WERI-Rb-1 (cell line): ENCODE results near the gene GALR1.
A peak's percentile ranks its signal among the peaks of the same experiment; 100 is the strongest.

Experiments used
- DNase-seq: peaks from one replicate; pipeline ENCODE4 v3.0.0-alpha.2; 2020
- H3K27ac ChIP-seq: fragments of 250-450 bp; sonication (Bioruptor Pico); 2 replicates; pipeline ENCODE4 v1.5.1; 2020; ENCODE audit warnings: mild to moderate bottlenecking, moderate library complexity
- H3K27me3 ChIP-seq: fragments of 250-450 bp; sonication (Bioruptor Pico); 2 replicates; pipeline ENCODE4 v1.5.1; 2021; ENCODE audit warnings: mild to moderate bottlenecking, low read depth, moderate library complexity; ENCODE audit not compliant: insufficient read depth, severe bottlenecking
- H3K36me3 ChIP-seq: fragments of 250-450 bp; sonication (Bioruptor Pico); 2 replicates; pipeline ENCODE4 v1.5.1; 2020; ENCODE audit warnings: mild to moderate bottlenecking, moderate library complexity
- H3K4me3 ChIP-seq: 2 replicates; pipeline ENCODE4 v1.5.1; 2011; ENCODE audit warnings: low read depth, mild to moderate bottlenecking, control low read depth, low read length
- H3K9me3 ChIP-seq: fragments of 250-450 bp; sonication (Bioruptor Pico); 2 replicates; pipeline ENCODE4 v1.5.1; 2021; ENCODE audit warnings: mild to moderate bottlenecking, moderate library complexity; ENCODE audit not compliant: severe bottlenecking
- TF ChIP-seq, protein P1 (sequence below): IDR thresholded peaks from 2 replicates; pipeline ENCODE4 v1.5.1; 2011; ENCODE audit warnings: low read depth, mild to moderate bottlenecking, control low read depth, inconsistent platforms, low read length

GALR1 gene, protein sequence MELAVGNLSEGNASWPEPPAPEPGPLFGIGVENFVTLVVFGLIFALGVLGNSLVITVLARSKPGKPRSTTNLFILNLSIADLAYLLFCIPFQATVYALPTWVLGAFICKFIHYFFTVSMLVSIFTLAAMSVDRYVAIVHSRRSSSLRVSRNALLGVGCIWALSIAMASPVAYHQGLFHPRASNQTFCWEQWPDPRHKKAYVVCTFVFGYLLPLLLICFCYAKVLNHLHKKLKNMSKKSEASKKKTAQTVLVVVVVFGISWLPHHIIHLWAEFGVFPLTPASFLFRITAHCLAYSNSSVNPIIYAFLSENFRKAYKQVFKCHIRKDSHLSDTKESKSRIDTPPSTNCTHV

GRCh38 chr18:77249569-77250500 is at the start of gene GALR1:
TSS of gene GALR1 (plus strand) at chr18:77249848. CDS start at chr18:77250549, 701 bp downstream.
- peaks cover 20% of the 10 kb centered on the region for H3K27me3 ChIP-seq
- no peaks in the 10 kb centered on the region for H3K36me3 ChIP-seq
- peak; percentile 52 for DNase-seq
- no peak within 1 kb of the TSS for H3K27ac ChIP-seq
- peaks cover 26% of the 10 kb centered on the region for H3K9me3 ChIP-seq
- TF ChIP-seq, protein P1, sequence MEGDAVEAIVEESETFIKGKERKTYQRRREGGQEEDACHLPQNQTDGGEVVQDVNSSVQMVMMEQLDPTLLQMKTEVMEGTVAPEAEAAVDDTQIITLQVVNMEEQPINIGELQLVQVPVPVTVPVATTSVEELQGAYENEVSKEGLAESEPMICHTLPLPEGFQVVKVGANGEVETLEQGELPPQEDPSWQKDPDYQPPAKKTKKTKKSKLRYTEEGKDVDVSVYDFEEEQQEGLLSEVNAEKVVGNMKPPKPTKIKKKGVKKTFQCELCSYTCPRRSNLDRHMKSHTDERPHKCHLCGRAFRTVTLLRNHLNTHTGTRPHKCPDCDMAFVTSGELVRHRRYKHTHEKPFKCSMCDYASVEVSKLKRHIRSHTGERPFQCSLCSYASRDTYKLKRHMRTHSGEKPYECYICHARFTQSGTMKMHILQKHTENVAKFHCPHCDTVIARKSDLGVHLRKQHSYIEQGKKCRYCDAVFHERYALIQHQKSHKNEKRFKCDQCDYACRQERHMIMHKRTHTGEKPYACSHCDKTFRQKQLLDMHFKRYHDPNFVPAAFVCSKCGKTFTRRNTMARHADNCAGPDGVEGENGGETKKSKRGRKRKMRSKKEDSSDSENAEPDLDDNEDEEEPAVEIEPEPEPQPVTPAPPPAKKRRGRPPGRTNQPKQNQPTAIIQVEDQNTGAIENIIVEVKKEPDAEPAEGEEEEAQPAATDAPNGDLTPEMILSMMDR: no peak; the same call in 1 of the 2 replicates
- H3K4me3 ChIP-seq: peak within 1 kb of the TSS; percentile 75

DNA sequence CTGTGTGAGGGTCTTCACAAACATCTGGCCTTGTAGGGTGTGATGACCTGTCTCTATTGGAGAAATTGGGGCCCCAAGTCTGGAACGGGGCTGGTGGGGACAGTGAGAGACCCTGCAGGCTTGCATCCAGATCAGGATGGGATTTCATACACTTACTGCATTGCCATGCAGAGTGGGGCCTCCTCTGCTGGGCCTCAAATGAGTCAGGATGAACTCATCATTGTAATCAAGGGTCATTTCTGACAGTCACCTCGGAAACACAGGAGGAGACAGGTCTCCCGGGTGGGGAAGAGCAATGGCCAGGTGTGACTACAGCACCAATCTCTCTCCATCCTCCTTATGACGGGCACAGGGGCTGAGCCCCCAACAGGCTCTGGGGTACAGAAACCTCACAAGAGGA is 48.1 kb upstream of the GALR1 start:
- TF ChIP-seq, protein P1: no peak
- Histone ChIP-seq H3K9me3 (no peaks in the 10 kb centered on the region), H3K27me3 (no peaks in the 10 kb centered on the region), H3K36me3 (no peaks in the 10 kb centered on the region), H3K4me3 (no peak overlapping the region), H3K27ac (no peak overlapping the region)
- no peak for DNase-seq

DNA sequence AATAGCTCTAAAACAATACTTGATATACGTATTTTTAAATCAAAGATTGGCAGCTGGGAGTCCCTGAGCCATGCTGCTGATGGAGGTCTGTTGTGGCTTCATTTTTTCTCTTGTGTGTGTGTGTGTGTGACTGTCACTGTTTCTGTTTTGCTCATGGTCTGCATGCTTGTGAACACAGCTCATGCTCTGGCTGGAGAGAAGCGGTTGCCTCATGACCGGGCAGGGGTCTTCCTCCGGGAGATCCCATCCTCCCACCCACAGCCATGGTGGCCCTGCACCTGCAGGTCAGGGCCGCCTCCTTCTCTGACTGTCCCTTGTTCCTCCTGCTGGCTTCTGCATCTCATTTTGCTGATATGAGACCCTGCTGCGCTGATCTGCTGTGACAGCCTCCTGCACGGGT is 47.3 kb upstream of the GALR1 start:
- no peak overlapping the region for H3K27ac ChIP-seq
- H3K9me3 ChIP-seq: no peaks in the 10 kb centered on the region
- no peaks in the 10 kb centered on the region for H3K36me3 ChIP-seq
- TF ChIP-seq, protein P1: no peak
- DNase-seq: no peak
- H3K27me3 ChIP-seq: no peaks in the 10 kb centered on the region
- no peak overlapping the region for H3K4me3 ChIP-seq

GRCh38 chr18:77203071-77203470 is 46.6 kb upstream of the GALR1 start:
- no peak overlapping the region for H3K4me3 ChIP-seq
- TF ChIP-seq, protein P1: no peak
- H3K9me3 ChIP-seq: no peaks in the 10 kb centered on the region
- H3K36me3 ChIP-seq: no peaks in the 10 kb centered on the region
- H3K27ac ChIP-seq: no peak overlapping the region
- no peaks in the 10 kb centered on the region for H3K27me3 ChIP-seq
- DNase-seq: no peak

- H3K9me3 ChIP-seq: no peaks in the 10 kb centered on the region
- no peak overlapping the region for H3K4me3 ChIP-seq
- TF ChIP-seq, protein P1: no peak
- no peak overlapping the region for H3K27ac ChIP-seq
- H3K27me3 ChIP-seq: no peaks in the 10 kb centered on the region
- DNase-seq: no peak
- no peaks in the 10 kb centered on the region for H3K36me3 ChIP-seq
Observed at GRCh38 chr18:77203851-77204250, 45.8 kb upstream of the GALR1 start.
